Measurements from ENCODE around the gene TLCD5. TPM values are rescaled to one million over a fixed set of nuclear protein-coding genes. Genes with fewer than 3 reads are reported as not detected.

The TLCD5 gene
- total RNA-seq, 3 donors from 2014 or later = 2.9 to 8.2 (median 6.9) TPM

GRCh38 chr11:120346233-120346632 lies 21.1 kb downstream of the TLCD5 start:
- DNase-seq (ENCODE audit: low spot score in 2 of 2) = no peak

GRCh38 chr11:120350637-120351036 lies 25.5 kb downstream of the TLCD5 start:
- H3K27me3 ChIP-seq = no peaks in the 10 kb centered on the region
- intact Hi-C loops (cut with DNase I; ENCODE audit: low total_unique reads) = no loop called here
- peaks cover 0 to 4% of the 10 kb centered on the region in 2 donors for H3K4me1 ChIP-seq
- no peak overlapping the region for H3K27ac ChIP-seq
- no peak for DNase-seq (ENCODE audit: low spot score in 2 of 2)
- H3K9me3 ChIP-seq = no peaks in the 10 kb centered on the region
- H3K4me3 ChIP-seq = no peak overlapping the region
- no peaks in the 10 kb centered on the region for H3K36me3 ChIP-seq
- TF ChIP-seq POLR2A (IDR thresholded peaks at IDR 0.05) (no peak), POLR2AphosphoS5 (IDR thresholded peaks at IDR 0.05) (no peak), CTCF (IDR thresholded peaks at IDR 0.05) (no peak)

More at GRCh38 chr11:120346233-120346632, 21.1 kb downstream of the TLCD5 start:
- no peak for TF ChIP-seq CTCF (IDR thresholded peaks at IDR 0.05)
- no peak for TF ChIP-seq POLR2A (IDR thresholded peaks at IDR 0.05)
- TF ChIP-seq POLR2AphosphoS5 (IDR thresholded peaks at IDR 0.05) = no peak
- Histone ChIP-seq H3K27ac (peak overlapping the region in 1 of 2 donors; percentile 71), H3K36me3 (no peaks in the 10 kb centered on the region), H3K4me3 (no peak overlapping the region), H3K4me1 (peaks cover 0 to 11% of the 10 kb centered on the region in 2 donors), H3K27me3 (no peaks in the 10 kb centered on the region), H3K9me3 (no peaks in the 10 kb centered on the region)
- intact Hi-C loops (cut with DNase I; ENCODE audit: low total_unique reads) = no loop called here

GRCh38 chr11:120352405-120352804 lies 27.3 kb downstream of the TLCD5 start:
- H3K36me3 ChIP-seq = no peaks in the 10 kb centered on the region
- H3K27me3 ChIP-seq = no peaks in the 10 kb centered on the region
- no peak overlapping the region for H3K27ac ChIP-seq
- H3K4me3 ChIP-seq = no peak overlapping the region
- H3K9me3 ChIP-seq = no peaks in the 10 kb centered on the region
- intact Hi-C loops (cut with DNase I; ENCODE audit: low total_unique reads) = no loop called here
- no peak for DNase-seq (ENCODE audit: low spot score in 2 of 2)
- H3K4me1 ChIP-seq = peaks cover 0 to 4% of the 10 kb centered on the region in 2 donors
- no peak for TF ChIP-seq CTCF (IDR thresholded peaks at IDR 0.05)
- TF ChIP-seq POLR2A (IDR thresholded peaks at IDR 0.05) = no peak
- TF ChIP-seq POLR2AphosphoS5 (IDR thresholded peaks at IDR 0.05) = no peak

- intact Hi-C loops (cut with DNase I; ENCODE audit: low total_unique reads) = no loop called here
- Histone ChIP-seq H3K4me1 (peaks cover 0 to 3% of the 10 kb centered on the region in 2 donors), H3K27me3 (no peaks in the 10 kb centered on the region), H3K36me3 (no peaks in the 10 kb centered on the region), H3K4me3 (no peak overlapping the region), H3K27ac (no peak overlapping the region), H3K9me3 (no peaks in the 10 kb centered on the region)
- TF ChIP-seq POLR2A (IDR thresholded peaks at IDR 0.05) = no peak
- no peak for TF ChIP-seq CTCF (IDR thresholded peaks at IDR 0.05)
- TF ChIP-seq POLR2AphosphoS5 (IDR thresholded peaks at IDR 0.05) = no peak
- no peak for DNase-seq (ENCODE audit: low spot score in 2 of 2)
These were observed 29.0 kb downstream of the TLCD5 start for GRCh38 chr11:120354068-120354467.

GRCh38 chr11:120354779-120355178 lies 29.7 kb downstream of the TLCD5 start:
- H3K9me3 ChIP-seq = no peaks in the 10 kb centered on the region
- H3K36me3 ChIP-seq = no peaks in the 10 kb centered on the region
- H3K4me3 ChIP-seq = no peak overlapping the region
- H3K27me3 ChIP-seq = no peaks in the 10 kb centered on the region
- no peak for TF ChIP-seq POLR2A (IDR thresholded peaks at IDR 0.05)
- TF ChIP-seq POLR2AphosphoS5 (IDR thresholded peaks at IDR 0.05) = no peak
- TF ChIP-seq CTCF (IDR thresholded peaks at IDR 0.05) = no peak
- H3K27ac ChIP-seq = no peak overlapping the region
- no peak for DNase-seq (ENCODE audit: low spot score in 2 of 2)
- no peaks in the 10 kb centered on the region for H3K4me1 ChIP-seq
- intact Hi-C loops (cut with DNase I; ENCODE audit: low total_unique reads) = no loop called here
